Subcutaneous adipose tissue (tissue), 4 donors: Measurements from ENCODE around the gene RASSF5. TPM values are rescaled to one million over a fixed set of nuclear protein-coding genes. Genes with fewer than 3 reads are reported as not detected.

Source experiments
- total RNA-seq, 4 donors: library from RNA; depleted of rRNA; stranded (reverse); fragments of >200 nt; gene quantifications; one replicate each; pipeline ENCODE4 v1.1.0, GENCODE V29; 2016
- TF ChIP-seq, protein P1 (sequence below): fragments of 450-650 bp; IDR thresholded peaks from one replicate; pipeline ENCODE4 v1.5.1; 2016; ENCODE audit warnings: low read depth, mild to moderate bottlenecking, control low read depth, antibody characterized with exemption, moderate library complexity

RASSF5 gene
- total RNA-seq, 4 donors from 2014 or later, result 5.2 to 17.3 (median 9.0) TPM

DNA sequence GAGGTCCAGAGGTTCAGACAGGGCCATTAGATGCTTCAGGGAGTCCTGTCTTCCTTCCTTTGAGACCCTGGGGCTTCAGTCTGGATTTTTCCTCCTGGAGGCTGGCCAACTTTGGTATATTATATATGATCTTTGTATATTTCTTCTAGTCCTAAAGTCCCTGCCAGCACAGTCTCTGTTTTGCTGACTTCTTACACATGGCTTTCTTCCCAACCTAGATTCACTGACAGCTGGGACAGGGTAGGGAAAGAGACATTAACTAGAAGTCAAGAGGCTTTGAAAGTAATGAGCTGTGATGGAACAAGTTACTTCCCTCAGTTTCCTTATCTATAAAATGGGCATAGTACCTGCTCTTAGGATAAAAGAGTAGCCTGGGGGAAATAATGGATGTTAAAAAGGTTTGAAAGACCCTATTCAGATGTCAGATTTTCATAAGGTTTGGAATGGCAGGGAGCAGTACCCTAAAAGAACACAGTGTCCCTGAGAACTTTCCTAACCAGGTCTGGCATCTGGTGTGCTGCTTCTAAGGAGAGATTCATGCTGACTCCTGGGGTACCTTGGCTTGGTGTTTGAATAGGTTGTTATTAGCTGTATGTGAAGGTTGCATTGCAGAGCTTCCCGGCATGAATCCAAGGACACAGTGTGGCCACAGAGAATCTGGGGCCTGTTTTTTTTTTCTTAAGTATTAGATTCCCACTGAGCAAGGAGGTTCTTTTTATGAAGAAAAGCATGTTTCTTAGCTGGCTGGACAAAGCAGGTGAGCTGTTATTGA, 47.6 kb downstream of the RASSF5 start:
- TF ChIP-seq, protein P1, sequence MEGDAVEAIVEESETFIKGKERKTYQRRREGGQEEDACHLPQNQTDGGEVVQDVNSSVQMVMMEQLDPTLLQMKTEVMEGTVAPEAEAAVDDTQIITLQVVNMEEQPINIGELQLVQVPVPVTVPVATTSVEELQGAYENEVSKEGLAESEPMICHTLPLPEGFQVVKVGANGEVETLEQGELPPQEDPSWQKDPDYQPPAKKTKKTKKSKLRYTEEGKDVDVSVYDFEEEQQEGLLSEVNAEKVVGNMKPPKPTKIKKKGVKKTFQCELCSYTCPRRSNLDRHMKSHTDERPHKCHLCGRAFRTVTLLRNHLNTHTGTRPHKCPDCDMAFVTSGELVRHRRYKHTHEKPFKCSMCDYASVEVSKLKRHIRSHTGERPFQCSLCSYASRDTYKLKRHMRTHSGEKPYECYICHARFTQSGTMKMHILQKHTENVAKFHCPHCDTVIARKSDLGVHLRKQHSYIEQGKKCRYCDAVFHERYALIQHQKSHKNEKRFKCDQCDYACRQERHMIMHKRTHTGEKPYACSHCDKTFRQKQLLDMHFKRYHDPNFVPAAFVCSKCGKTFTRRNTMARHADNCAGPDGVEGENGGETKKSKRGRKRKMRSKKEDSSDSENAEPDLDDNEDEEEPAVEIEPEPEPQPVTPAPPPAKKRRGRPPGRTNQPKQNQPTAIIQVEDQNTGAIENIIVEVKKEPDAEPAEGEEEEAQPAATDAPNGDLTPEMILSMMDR, result no peak

DNA sequence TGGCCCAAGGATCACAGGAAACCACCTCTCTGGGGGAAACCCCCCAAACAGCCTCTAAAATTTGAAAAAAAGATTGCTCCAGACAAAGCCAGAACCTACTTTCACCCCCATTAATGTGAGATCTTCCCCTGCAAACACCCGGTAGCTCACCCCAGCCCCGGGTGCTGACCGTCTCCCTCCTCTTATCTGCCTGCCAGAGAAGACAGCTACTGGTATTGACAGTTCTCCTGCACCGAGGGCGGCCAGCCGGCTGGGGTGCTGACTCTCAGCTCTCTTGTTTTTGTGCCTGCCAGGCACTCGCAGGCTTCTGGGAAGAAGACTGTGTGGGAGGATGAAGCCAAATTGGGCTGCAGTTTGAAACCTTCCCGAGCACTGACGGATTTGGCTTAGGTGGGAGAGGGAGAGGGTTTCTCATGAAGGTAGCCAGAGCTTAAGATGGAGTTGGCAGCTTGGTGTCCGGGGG, 48.2 kb downstream of the RASSF5 start:
- TF ChIP-seq, protein P1, result no peak

DNA sequence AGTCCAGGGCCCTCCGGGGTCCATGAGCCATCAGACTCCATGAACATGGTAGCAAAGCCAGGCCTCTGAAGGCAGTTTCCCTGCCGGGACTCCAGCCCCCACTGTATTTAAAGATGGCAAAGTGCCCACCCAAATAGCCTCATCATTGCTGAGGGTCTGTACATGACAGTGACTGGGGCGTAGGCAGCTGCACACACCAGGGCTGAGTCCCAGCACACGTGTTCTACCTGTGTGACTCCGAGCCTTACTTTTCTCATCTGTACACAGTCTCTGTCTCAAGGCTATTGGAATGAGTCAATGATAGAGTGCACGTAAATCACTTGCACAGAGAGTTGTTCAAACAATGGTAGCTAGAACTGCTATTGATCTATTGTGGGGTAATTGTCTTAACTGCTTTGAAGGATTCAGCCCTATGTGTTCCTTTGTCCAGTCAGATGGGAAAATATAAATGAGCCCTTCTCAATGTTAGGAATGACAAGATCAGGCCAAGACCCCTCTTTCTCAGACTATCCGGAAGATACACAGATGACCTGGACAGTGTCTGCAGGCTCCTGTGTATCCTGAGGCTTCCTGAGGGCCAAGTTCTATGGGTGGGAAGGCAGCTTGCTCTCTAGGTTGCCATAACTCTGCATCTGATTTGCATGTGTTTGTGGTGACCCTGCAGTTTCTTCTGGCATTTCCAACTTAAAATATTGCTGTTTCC, 48.9 kb downstream of the RASSF5 start:
- TF ChIP-seq, protein P1, result no peak

DNA sequence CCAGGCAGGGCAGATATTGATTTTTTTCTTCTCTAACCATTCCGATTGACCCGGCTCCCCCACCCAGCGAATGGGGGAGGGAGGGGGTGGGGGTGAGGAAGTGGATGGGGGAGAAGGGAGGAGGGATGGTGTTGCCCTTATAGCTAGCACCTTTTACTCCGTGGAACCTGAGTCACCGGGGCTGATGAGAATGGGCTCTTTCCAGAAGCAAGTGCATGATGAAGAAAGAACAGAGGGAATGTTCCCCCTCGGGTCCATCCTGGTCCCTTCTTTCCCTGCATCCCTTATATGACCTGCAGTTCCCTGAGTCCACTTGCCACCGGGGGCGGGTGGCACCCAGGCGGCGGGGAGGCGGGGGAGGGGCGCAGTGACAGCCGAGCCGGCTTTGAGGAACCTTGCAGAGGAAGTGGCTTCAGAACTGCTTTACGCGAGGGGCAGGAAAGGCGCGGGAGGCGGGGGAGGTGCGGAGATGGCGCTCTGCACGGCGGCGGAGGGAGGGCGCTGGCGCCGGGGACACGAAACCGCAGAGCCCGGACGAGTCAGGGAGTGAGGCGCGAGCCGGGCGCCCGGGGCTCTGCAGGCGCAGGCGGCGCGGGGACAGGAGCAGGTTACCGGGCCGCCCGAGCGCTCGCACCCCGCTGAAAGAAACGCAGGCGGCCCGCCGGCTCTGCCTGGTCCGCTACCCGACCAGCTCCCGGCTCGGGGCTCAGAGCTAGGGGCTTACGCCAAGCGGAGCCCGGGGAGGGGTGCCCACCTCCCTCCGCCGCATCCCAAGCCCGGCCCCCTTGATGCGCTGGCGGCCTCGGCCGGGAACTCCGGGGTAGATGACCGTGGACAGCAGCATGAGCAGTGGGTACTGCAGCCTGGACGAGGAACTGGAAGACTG, 49.7 kb downstream of the RASSF5 start:
- TF ChIP-seq, protein P1, result no peak

DNA sequence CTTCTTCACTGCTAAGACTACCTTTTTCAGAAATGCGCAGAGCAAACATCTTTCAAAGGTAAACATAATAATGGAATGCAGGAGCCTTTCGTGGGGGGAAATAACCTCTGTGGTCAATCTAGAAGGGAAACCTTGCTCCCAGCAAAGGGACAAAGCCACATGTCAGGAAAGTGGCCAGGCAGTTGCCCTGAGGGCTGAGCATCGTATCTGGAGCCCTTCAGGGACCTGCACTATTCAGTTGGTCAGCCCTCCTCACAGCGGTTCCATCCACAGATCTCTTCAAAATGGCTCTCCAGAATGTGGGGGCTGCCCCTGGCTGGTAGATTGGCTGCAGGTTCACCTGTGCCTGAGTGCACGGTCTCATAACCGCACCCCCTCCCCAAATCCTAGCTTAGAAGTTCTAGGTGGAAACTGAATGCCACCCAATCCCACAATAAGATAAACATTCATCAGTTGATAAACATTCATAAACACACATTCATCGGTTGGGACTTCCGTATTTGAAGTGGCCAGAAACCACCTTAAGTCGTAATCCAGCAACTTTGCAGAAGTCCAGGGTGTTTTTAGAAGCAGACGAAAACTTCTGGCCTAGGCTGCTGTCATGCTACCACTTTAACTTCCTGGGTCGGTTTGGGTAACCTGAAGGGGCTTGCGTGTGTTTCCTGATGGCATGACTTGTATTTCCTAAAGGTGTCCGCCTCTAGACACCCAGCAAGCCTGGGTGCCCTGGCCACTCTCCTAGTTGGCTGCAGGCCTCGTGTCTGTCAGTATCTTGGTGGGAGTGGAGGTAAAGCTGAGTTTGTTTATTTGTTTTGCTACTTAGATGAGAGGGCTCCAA, 50.5 kb downstream of the RASSF5 start:
- TF ChIP-seq, protein P1, result no peak

DNA sequence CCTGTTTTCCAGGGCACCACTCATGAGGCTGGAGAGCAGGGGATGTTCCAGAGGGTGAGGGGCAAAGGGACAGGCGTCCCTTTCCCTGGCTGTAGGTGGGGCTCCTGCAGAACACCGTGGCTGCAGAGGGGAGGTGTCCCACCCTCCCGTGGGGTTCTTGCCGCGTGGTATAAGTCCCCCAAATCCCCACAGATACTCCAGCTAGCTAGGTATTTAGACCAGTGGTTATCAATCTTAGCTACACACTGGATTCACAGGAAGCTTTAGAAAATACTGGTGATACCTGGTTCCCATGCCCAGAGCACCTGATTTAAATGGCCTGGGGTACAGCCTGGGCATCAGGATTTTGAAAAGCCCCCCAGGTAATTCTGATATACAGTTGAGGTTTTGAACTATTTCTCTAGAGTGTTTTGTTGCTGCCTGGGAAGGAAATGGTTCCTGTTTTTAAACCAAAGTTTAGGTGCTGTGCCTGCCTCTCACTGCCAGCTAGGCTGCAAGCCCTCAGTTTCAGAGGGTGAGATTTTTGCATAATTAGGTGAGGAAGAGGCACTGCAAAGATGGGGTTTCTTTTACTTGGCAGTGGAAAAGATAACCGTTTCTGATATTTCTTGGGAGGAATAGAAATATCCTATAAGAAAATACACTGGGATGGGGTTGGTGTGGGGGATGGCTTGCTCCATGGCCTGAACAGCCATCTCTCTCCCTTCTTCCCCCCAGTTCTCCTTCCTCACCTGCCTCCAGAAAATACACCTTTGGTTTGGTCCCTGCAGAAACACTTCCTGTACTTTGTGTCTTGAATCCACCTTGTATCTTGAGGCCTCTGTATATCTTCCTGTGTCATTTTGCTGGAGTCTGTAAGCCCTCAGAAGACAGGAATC, 51.7 kb downstream of the RASSF5 start:
- TF ChIP-seq, protein P1, result no peak
